ENCODE results near the gene NRDE2. TPM values are rescaled to one million over a fixed set of nuclear protein-coding genes. Genes with fewer than 3 reads are reported as not detected.

Gene NRDE2
- total and polyA plus RNA-seq, 2 donors from 2014 or later, result 7.0 to 27.9 TPM

- DNase-seq, result peak in 1 of 5 donors; percentile 47
Observed at GRCh38 chr14:90330203-90331196, 1.2 kb downstream of the NRDE2 start.

GRCh38 chr14:90321891-90322290 is 9.8 kb downstream of the NRDE2 start:
- intact Hi-C loops (cut with DNase I), result no loop called here
- H3K4me1 ChIP-seq (ENCODE audit: control insufficient read depth in 2 of 3, insufficient read depth in 2 of 3, low read depth in 1 of 3, low read length in 3 of 3), result no peaks in the 10 kb centered on the region

More at GRCh38 chr14:90330203-90331196, 1.2 kb downstream of the NRDE2 start:
- no peaks in the 10 kb centered on the region for H3K9me3 ChIP-seq (ENCODE audit: control insufficient read depth in 2 of 3, insufficient read depth in 1 of 3, low read length in 3 of 3)
- FAIRE-seq, result no peak
- H3K36me3 ChIP-seq (ENCODE audit: control insufficient read depth in 2 of 3, insufficient read depth in 3 of 3, low read length in 3 of 3), result no peaks in the 10 kb centered on the region
- peak overlapping the region; percentile 70 to 95 (median 94) for H3K4me3 ChIP-seq (ENCODE audit: low read length in 3 of 3)
- H3K4me1 ChIP-seq (ENCODE audit: control insufficient read depth in 2 of 3, insufficient read depth in 2 of 3, low read depth in 1 of 3, low read length in 3 of 3), result peaks cover 2 to 5% (median 4%) of the 10 kb centered on the region in 3 donors
- H3K27ac ChIP-seq (ENCODE audit: low read depth in 2 of 2, low read length in 2 of 2), result no peak overlapping the region
- peak overlapping the region in 1 of 3 donors; percentile 83 for H3K9ac ChIP-seq (ENCODE audit: low read length in 3 of 3)
- intact Hi-C loops (cut with DNase I), result no loop called here
- no peaks in the 10 kb centered on the region for H3K27me3 ChIP-seq (ENCODE audit: control insufficient read depth, insufficient read depth, low read length)
- TF ChIP-seq CTCF (IDR thresholded peaks at IDR 0.05; ENCODE audit: borderline replicate concordance, extremely low read depth, insufficient read depth), result no peak

GRCh38 chr14:90319634-90320541 is 11.9 kb downstream of the NRDE2 start:
- Histone ChIP-seq H3K27ac (ENCODE audit: low read depth in 2 of 2, low read length in 2 of 2) (no peak overlapping the region), H3K9me3 (ENCODE audit: control insufficient read depth in 2 of 3, insufficient read depth in 1 of 3, low read length in 3 of 3) (no peaks in the 10 kb centered on the region), H3K4me3 (ENCODE audit: low read length in 3 of 3) (no peak overlapping the region), H3K36me3 (ENCODE audit: control insufficient read depth in 2 of 3, insufficient read depth in 3 of 3, low read length in 3 of 3) (peaks cover 0 to 12% (median 10%) of the 10 kb centered on the region in 3 donors), H3K9ac (ENCODE audit: low read length in 3 of 3) (no peak overlapping the region), H3K4me1 (ENCODE audit: control insufficient read depth in 2 of 3, insufficient read depth in 2 of 3, low read depth in 1 of 3, low read length in 3 of 3) (no peaks in the 10 kb centered on the region), H3K27me3 (ENCODE audit: control insufficient read depth, insufficient read depth, low read length) (no peaks in the 10 kb centered on the region)
- intact Hi-C loops (cut with DNase I), result no loop called here
- DNase-seq, result no peak
- no peak for FAIRE-seq
- TF ChIP-seq CTCF (IDR thresholded peaks at IDR 0.05; ENCODE audit: borderline replicate concordance, extremely low read depth, insufficient read depth), result no peak

More at GRCh38 chr14:90321891-90322290, 9.8 kb downstream of the NRDE2 start:
- Histone ChIP-seq H3K27ac (ENCODE audit: low read depth in 2 of 2, low read length in 2 of 2) (no peak overlapping the region), H3K9ac (ENCODE audit: low read length in 3 of 3) (no peak overlapping the region), H3K36me3 (ENCODE audit: control insufficient read depth in 2 of 3, insufficient read depth in 3 of 3, low read length in 3 of 3) (peaks cover 0 to 4% (median 0%) of the 10 kb centered on the region in 3 donors), H3K27me3 (ENCODE audit: control insufficient read depth, insufficient read depth, low read length) (no peaks in the 10 kb centered on the region), H3K4me3 (ENCODE audit: low read length in 3 of 3) (no peak overlapping the region), H3K9me3 (ENCODE audit: control insufficient read depth in 2 of 3, insufficient read depth in 1 of 3, low read length in 3 of 3) (no peaks in the 10 kb centered on the region)
- DNase-seq, result no peak
- FAIRE-seq, result no peak
- no peak for TF ChIP-seq CTCF (IDR thresholded peaks at IDR 0.05; ENCODE audit: borderline replicate concordance, extremely low read depth, insufficient read depth)
